ENCODE measurements around the gene ZNF777.
"Not testable (repeated sequence)": the region's sequence is repeated elsewhere in the genome, so short reads cannot be mapped to it uniquely, and the experiment has no call there.

The ZNF777 gene

GRCh38 chr7:149449897-149450296, 11.0 kb downstream of the ZNF777 start:
- no peak for DNase-seq

- DNase-seq, result no peak
These were observed 11.9 kb downstream of the ZNF777 start for GRCh38 chr7:149448961-149449360.

DNA sequence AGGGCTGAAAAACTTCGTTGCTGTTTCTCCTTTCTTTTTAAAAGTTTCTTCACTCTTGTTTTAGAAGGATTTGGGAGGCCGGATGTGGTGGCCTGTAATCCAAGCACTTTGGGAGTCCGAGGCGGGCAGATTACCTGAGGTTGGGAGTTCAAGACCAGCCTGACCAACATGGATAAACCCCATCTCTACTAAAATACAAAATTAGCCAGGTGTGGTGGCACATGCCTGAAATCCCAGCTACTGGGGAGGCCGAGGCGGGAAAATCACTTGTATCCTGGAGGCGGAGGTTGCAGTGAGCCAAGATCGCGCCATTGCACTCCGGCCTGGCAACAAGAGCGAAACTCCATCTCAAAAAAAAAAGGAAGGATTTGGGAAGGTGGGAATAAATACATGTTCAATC, 14.8 kb downstream of the ZNF777 start:
- DNase-seq, result not testable (repeated sequence)

- DNase-seq, result no peak
These were observed 16.6 kb downstream of the ZNF777 start for GRCh38 chr7:149444287-149444686.

- no peak for DNase-seq
These were observed 17.3 kb downstream of the ZNF777 start for GRCh38 chr7:149443523-149443922.

- no peak for DNase-seq
These were observed 17.9 kb downstream of the ZNF777 start for GRCh38 chr7:149442924-149443323.

DNA sequence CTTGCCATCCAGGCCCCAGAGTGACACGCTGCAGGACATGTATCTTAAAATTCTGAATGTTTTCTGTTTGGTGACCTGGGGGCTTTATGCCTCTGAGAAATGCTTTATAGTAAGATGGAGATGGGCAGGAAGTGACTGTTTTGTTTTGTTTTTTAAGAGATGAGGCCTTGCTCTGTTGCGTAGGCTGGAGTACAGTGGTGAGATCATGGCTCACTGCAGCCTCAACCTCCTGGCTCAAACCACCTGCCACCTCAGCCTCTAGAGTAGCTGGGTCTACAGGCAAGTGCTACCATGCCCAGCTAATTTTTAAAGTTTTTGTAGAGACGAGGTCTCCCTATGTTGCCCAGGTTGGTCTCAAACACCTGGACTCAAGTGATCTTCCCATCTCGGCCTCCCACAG, 20.6 kb downstream of the ZNF777 start:
- peak; percentile 18 for DNase-seq

DNA sequence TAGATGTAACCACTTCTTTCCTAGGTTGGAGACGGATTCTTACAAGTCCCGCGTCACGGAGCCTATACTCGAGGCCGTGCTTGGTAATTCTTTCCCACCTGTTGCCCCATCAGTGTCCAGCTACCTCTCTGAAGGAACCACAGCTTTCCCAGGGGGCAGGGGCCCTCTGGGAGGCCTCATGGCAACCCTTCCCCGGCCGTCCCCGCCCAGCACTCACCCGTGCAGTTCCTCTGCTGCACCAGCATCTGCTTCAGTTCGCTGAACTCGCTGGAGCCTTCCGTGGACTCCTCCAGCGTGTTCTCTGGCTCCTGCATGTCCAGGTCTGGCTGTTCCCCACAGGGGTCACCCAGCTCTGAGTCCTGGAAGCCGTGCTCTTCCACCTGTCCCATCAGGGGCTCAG, 24.5 kb downstream of the ZNF777 start:
- DNase-seq, result no peak

DNA sequence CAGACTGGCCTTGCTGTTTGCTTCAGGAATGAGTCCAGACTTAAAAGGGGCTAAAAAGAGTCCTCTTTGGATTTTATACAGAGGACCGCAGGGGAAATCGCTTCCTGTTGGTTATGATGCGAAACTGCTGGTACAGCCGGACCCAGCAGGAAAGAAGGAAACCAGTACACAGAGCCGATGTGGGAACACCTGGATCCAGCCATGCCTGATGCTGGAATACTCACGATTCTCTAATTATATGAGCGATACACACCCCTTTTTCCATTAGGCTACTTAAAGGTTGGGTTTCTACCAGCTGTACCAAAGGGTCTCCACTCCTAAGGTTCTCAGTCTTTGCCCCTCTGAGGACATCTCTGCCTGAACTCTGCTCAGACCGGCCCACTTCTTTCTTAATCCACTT, 27.7 kb downstream of the ZNF777 start:
- DNase-seq, result no peak

- no peak for DNase-seq
These were observed 28.7 kb downstream of the ZNF777 start for GRCh38 chr7:149432121-149432691.

DNA sequence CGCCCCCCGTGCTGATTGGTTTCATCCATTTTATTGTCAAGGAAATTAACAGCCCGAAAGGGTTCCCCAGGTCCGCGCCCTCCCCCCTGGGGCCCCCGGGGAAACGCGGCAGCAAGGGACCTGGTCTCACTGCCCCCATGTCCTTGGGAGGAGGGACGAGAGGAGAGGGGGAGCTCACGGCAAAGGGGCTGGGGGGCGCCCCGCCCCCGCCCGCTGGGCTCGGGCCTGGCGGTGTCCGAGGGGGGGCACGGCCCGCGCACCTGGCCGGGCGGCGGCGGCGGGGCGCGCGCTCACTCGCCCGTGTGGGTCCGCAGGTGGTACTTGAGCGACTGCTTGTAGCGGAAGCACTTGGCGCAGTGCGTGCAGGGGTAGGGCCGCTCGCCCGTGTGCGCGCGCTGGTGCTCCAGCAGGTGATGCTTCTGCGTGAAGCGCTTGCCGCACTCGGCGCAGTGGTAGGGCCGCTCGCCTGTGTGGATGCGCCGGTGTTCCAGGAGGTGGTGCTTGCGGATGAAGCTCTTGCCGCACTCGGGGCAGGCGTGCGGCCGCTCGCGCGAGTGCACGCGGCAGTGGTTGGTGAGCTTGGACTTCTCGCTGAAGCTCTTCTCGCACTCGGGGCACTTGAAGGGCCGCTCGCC, 29.3 kb downstream of the ZNF777 start:
- DNase-seq, result no peak

DNA sequence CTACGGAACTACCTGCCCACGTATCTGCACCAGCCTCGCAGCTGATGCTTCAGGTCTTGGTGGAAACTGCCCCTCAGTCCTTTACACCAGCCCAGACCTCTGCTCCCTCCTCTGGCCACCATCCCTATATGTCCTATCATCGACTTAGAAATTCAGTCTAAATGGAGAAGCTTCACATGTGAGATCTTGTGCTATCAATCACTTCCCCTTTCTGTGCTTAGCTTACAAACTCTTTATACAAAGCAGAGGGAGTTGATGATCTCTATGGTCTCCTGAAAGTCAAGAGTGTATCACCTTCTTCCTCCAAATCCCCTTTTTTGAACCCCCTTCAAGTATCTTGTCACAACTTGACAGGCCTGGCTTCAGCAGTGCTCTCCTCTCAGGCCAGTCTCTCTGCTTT, 30.7 kb downstream of the ZNF777 start:
- no peak for DNase-seq

- DNase-seq, result no peak
These were observed 33.0 kb downstream of the ZNF777 start for GRCh38 chr7:149427893-149428292.

DNA sequence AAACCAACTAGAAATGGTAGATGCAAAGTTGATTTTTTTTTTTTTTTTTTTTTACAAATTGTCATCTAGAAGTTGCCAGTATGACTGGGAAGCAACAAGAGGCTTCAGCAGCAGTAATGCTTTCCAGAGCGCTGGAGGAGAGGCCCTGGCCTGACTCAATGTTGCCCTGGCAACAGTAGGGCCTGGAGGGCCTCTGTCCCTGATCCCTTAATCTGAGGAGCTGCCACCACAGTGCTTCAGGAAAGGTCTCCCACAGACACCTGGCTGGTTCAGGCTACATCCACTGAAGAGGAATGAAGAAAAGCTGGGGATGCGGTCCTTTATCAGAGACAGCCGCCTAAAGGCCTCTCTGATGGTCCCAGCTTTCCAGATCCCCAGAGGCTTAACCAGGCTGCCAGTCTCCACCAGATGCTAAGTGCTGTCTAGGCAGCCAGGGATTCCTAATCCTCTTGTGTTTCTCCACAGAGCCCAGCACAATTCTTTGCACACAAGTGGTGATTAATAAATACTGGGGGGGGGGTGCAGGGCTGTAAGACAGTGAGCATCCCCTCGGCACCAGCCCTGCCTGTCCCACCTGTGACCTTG, 33.7 kb downstream of the ZNF777 start:
- no peak for DNase-seq

DNA sequence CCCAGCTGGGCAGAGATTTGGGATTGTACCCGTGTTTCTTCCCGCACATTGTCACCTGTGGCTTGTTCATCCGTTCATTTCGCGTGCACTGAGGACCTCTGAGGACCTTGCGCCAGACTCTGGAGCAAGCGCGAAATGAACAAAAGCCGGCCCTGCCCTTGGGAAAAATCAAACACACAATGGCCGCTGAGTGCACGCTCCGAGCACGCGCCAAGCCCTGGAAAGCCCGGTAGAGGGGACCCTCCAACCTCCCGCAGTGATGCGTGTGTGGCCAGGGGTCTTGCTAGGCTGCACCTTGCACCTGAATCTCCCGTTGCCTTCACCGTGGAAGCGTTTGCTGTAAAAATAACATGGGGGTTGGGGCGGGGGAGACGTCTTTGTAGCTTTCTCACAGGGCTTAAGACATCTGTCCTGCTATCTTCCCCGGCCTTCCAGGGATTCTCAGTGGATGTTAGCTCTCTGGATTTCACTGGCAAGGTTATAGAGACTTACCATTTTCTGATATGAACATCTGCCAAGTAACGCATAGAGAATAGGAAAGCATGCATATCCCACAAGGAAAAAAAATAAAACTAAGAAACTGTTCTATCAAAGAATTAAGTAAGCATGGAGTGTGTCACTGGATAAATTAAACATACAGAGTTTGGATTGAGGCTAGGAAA, 37.3 kb downstream of the ZNF777 start:
- DNase-seq, result no peak

GRCh38 chr7:149422914-149423301, 38.0 kb downstream of the ZNF777 start:
- no peak for DNase-seq

DNA sequence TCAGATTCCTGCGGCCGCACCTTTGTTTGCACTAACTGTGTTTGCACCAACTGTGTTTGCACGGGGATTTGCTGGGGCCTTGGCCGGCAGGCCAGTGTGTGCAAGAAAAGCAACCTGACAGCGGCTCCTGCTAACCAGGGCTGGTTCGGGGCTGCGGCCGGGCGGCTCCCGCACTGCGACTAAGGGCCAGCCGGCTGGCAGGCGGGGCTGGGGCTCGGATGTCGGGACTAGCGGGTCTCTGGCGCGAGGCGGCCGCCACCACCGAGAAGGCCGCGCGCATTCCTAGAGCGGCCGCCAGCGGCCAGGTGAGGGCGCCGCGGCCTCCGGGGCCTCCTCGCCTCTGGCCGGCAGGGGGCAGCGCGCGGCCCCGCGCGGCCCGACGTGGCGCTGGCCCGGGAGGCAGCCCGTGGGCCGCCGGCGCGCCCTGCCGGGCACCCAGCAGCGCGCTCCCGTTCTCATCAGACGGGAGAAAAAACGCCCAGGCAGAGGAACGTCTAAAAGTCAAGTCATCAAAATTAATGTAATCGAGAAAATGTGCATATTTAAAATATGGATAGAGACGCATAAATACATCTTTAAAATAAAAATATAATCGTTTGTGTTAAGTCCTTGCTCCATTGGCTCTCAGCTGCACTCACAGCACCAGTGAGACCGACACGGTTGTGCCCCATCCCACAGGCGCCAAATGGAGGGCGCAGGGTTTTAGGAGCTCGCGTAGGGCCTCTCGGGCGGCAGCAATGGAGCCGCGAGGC, 38.5 kb downstream of the ZNF777 start:
- DNase-seq, result peak; percentile 71

DNA sequence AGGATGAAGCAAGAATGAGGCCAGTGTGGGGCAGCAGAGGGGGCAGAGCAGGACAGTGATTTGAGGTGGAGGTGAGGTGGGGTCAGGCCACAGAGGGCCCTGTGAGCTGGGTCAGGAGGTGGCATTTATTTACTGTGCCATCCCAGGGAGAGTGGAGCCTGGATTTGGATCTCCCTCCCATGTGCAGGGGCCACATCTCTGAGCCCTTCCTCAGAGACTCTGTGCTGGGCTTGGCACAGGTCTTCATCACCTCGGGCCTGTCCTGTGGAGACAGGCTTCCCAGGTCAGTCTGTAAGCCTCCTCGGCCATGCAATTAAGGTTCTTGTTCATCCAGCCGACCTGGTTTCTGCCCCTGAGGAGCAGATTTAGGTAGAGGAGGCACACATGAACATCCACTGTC, 40.9 kb downstream of the ZNF777 start:
- no peak for DNase-seq

- no peak for DNase-seq
These were observed 45.3 kb downstream of the ZNF777 start for GRCh38 chr7:149415391-149416071.

DNA sequence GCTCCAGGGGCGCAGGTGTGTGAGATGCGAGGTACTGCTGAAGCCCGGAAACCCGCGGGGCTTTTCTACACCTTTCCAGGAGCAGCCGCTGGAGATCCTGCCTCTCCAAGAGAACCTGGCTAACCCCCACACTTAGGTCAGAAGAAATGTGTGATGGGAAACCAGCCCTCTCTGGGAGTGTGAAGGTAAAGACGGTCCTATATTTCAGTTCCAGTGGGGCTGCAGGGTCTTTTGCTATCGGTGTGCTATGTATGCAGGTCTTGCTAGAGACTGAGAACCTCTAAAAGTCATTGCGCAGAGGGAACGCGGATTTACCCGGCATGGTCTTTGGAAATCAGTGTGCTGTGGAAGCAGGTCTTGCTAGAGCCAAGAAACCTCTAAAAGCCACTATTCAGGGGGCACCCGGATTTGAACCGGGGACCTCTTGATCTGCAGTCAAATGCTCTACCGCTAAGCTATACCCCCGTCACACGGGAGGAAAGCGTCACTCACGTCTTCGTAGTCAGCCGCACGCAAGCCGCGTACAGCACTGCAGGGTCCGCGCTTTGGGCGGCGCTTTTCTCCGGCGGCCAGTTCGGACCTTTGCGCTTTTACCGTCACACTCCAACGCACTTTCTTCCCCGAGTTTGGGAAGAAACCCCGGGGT, 46.0 kb downstream of the ZNF777 start:
- peak; percentile 45 for DNase-seq

DNA sequence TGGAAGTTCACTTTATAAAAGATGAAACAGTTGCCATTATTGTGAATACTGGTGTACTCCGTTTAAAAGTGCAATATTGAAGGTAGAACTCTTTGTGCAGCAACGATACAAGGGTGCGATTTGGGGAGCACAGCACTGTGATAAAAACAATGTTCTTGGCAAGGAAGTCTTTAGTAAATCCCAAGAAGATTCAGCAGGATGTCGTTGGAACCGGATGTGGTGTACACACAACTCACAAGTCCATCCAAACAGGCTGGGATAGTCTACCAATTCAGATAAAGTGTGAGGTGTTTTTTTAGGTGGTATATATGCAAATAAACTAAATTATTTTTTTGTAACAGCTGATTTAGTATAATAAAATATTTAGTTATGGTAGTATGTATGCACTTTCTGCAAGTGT, 46.7 kb downstream of the ZNF777 start:
- DNase-seq, result no peak

- not testable (repeated sequence) for DNase-seq
These were observed 47.8 kb downstream of the ZNF777 start for GRCh38 chr7:149413083-149413482.

All from CD4-positive, alpha-beta T cell treated with Interleukin-4 for 4 hours (primary cell).